ENCODE data around the gene MEGF6. TPM values are rescaled to one million over a fixed set of nuclear protein-coding genes. Genes with fewer than 3 reads are reported as not detected.

The MEGF6 gene
- total and polyA plus RNA-seq, 2 of the 8 experiments (the other 6 are each of a cell fraction or from before 2014, with no cell fraction given): 4.1 to 14.8 TPM

DNA sequence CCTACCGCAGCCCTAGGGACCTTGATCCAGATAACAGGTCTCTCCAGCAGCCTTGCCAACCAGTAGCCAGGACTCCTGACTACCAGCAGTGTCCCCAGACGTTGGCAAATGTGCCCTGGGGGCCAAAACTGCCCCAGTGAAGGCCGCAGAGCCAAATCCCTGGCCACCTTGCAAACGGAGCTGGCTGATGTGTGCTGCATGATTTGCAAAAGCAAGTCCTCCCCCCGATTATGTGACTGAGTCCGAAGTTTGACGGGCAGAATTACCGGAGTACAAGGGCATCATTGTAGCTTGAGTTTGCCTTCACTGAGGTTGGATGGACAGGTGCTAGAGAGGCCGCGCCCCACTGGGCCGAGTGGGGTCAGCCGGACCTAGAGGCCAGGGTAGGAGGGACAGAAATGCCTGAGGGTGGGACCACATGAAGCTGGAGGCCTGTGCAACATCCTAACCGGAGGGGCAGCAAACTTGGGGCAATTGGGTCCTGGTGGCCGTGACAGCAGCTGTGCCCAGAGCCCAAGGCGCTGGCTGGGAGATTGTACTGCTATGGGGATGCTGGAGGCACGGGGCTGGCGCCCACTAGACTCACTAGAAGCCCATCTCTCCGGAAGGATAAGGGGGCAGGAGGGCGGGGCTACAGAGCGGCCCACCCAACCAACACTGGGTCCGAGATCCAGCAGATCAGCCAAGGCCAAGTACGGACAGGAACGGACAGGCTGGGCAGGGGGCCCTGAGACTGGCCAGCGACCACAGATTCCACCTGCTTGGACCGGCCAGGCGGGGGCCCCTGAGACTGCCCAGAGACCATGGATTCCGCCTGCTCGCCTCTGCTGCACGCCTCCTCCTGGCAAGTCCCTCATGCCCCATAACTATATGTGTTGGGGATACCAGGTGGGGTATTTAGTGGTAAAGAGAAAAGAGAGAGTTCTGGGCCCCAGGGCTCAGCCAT is 154.1 kb downstream of the MEGF6 start (continued):
- TF ChIP-seq ATF3 (IDR thresholded peaks at IDR 0.05; ENCODE audit: insufficient read depth, low read depth, low read length) (no peak), ASH2L (IDR thresholded peaks at IDR 0.05; ENCODE audit: low read length) (no peak), KDM1A (IDR thresholded peaks at IDR 0.05; ENCODE audit: borderline replicate concordance, low read length) (no peak), TBP (IDR thresholded peaks at IDR 0.05; ENCODE audit: low read depth, low read length) (no peak), SP2 (IDR thresholded peaks at IDR 0.05; ENCODE audit: low read length) (no peak), HDAC6 (IDR thresholded peaks at IDR 0.05; ENCODE audit: low read depth, low read length) (no peak), SRF (IDR thresholded peaks at IDR 0.05; ENCODE audit: low read depth, low read length) (no peak), TEAD4 (IDR thresholded peaks at IDR 0.05; ENCODE audit: low read depth, low read length) (no peak)

All from H1 (cell line).